Measurements from ENCODE around the gene CCNL1.
"Not testable (repeated sequence)": the region's sequence is repeated elsewhere in the genome, so short reads cannot be mapped to it uniquely, and the experiment has no call there.

Gene CCNL1

DNA sequence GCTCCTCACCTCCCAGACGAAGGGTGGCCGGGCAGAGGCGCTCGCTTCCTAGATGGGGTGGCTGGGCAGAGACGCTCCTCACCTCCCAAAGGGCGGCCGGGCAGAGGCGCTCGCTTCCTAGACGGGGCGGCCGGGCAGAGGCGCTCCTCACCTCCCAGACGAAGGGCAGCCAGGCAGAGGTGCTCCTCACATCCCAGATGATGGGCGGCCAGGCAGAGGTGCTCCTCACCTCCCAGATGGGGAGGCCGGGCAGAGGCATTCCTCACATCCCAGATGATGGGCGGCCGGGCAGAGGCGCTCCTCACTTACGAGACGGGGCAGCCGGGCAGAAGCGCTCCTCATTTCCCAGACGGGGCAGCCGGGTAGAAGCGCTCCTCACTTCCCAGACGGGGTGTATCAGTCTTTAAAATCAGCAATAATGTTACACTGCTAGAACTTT is 19.4 kb upstream of the CCNL1 start:
- 98% methylated on average over 27 of the region's 27 CpGs for WGBS
- peaks cover 19% of the 10 kb centered on the region; the same call in 1 of the 2 replicates for H3K36me3 ChIP-seq (ENCODE audit: insufficient read depth, low read length)
- H3K9me3 ChIP-seq (ENCODE audit: insufficient read depth, low read depth, low read length) = peaks cover 43% of the 10 kb centered on the region
- H3K27ac ChIP-seq (ENCODE audit: low read depth, low read length) = no peak overlapping the region
- peaks cover 4% of the 10 kb centered on the region; the same call in 1 of the 2 replicates for H3K4me1 ChIP-seq (ENCODE audit: insufficient read depth, low read length)
- H3K4me3 ChIP-seq (ENCODE audit: low read length) = no peak overlapping the region
- H3K27me3 ChIP-seq (ENCODE audit: insufficient read depth, low read length) = no peaks in the 10 kb centered on the region
- no peak overlapping the region for H3K9ac ChIP-seq (ENCODE audit: low read depth, low read length)

DNA sequence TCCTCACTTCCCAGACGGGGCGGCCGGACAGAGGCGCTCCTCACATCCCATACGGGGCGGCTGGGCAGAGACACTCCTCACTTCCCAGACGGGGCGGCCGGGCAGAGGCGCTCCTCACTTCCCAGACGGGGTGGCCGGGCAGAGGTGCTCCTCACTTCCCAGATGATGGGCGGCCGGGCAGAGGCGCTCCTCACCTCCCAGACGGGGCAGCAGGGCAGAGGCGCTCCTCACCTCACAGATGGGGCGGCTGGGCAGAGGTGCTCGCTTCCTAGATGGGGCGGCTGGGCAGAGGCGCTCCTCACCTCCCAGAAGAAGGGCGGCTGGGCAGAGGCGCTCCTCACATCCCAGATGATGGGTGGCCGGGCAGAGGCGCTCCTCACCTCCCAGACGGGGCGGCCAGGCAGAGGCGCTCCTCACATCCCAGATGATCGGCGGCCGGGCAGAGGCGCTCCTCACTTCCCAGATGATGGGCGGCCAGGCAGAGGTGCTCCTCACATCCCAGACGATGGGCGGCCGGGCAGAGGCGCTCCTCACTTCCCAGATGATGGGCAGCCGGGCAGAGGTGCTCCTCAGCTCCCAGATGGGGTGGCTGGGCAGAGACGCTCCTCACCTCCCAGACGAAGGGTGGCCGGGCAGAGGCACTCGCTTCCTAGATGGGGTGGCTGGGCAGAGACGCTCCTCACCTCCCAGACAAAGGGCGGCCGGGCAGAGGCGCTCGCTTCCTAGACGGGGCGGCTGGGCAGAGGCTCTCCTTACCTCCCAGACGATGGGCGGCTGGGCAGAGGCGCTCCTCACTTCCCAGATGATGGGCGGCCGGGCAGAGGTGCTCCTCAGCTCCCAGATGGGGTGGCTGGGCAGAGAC is 18.8 kb upstream of the CCNL1 start:
- not testable (repeated sequence) for H3K9ac ChIP-seq (ENCODE audit: low read depth, low read length); H3K4me1 ChIP-seq (ENCODE audit: insufficient read depth, low read length); H3K4me3 ChIP-seq (ENCODE audit: low read length); H3K27ac ChIP-seq (ENCODE audit: low read depth, low read length); H3K27me3 ChIP-seq (ENCODE audit: insufficient read depth, low read length)
- 97% methylated on average over 54 of the region's 54 CpGs for WGBS
- Histone ChIP-seq H3K36me3 (ENCODE audit: insufficient read depth, low read length) (peaks cover 19% of the 10 kb centered on the region; the same call in 1 of the 2 replicates), H3K9me3 (ENCODE audit: insufficient read depth, low read depth, low read length) (peaks cover 38% of the 10 kb centered on the region)

DNA sequence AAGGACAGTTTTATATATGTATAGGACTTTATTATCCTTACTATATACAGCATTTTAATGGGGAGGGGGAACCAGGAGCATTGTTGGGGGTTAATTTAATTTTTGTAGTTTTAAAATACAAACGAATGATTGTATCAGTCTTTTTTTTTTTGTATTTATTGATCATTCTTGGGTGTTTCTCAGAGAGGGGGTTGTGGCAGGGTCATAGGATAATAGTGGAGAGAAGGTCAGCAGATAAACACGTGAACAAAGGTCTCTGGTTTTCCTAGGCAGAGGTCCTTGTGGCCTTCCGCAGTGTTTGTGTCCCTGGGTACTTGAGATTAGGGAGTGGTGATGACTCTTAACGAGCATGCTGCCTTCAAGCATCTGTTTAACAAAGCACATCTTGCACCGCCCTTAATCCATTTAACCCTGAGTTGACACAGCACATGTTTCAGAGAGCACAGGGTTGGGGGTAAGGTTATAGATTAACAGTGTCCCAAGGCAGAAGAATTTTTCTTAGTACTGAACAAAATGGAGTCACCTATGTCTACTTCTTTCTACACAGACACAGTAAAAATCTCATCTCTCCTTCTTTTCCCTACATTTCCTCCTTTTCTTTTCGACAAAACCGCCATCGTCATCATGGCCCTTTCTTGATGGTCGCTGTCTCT is 18.0 kb upstream of the CCNL1 start:
- 95% methylated on average over 5 of the region's 9 CpGs for WGBS
- Histone ChIP-seq H3K9me3 (ENCODE audit: insufficient read depth, low read depth, low read length) (peaks cover 35% of the 10 kb centered on the region), H3K36me3 (ENCODE audit: insufficient read depth, low read length) (peaks cover 19% of the 10 kb centered on the region; the same call in 1 of the 2 replicates)
- not testable (repeated sequence) for H3K4me1 ChIP-seq (ENCODE audit: insufficient read depth, low read length); H3K4me3 ChIP-seq (ENCODE audit: low read length); H3K9ac ChIP-seq (ENCODE audit: low read depth, low read length); H3K27me3 ChIP-seq (ENCODE audit: insufficient read depth, low read length); H3K27ac ChIP-seq (ENCODE audit: low read depth, low read length)

DNA sequence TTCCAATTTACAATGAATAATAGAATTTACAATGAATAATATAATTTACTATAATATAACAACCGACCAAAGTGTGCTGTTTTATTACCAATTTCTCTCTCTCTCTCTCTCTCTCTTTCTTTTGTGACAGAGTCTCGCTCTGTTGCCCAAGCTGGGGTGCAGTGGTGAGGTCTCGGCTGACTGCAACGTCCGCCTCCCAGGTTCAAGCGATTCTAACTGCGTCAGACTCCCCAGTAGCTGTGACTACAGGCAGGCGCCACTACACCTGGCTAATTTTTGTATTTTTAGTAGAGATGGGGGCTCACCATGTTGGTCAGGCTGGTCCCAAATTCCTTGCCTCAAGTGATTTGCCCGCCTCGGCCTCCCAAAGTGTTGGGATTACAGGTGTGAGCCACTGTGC is 17.0 kb upstream of the CCNL1 start:
- 97% methylated on average over 10 of the region's 10 CpGs for WGBS
- peaks cover 19% of the 10 kb centered on the region; the same call in 1 of the 2 replicates for H3K36me3 ChIP-seq (ENCODE audit: insufficient read depth, low read length)
- H3K27me3 ChIP-seq (ENCODE audit: insufficient read depth, low read length) = no peaks in the 10 kb centered on the region
- H3K27ac ChIP-seq (ENCODE audit: low read depth, low read length) = no peak overlapping the region
- peaks cover 4% of the 10 kb centered on the region; the same call in 1 of the 2 replicates for H3K4me1 ChIP-seq (ENCODE audit: insufficient read depth, low read length)
- H3K9ac ChIP-seq (ENCODE audit: low read depth, low read length) = no peak overlapping the region
- no peak overlapping the region for H3K4me3 ChIP-seq (ENCODE audit: low read length)
- H3K9me3 ChIP-seq (ENCODE audit: insufficient read depth, low read depth, low read length) = peaks cover 32% of the 10 kb centered on the region

DNA sequence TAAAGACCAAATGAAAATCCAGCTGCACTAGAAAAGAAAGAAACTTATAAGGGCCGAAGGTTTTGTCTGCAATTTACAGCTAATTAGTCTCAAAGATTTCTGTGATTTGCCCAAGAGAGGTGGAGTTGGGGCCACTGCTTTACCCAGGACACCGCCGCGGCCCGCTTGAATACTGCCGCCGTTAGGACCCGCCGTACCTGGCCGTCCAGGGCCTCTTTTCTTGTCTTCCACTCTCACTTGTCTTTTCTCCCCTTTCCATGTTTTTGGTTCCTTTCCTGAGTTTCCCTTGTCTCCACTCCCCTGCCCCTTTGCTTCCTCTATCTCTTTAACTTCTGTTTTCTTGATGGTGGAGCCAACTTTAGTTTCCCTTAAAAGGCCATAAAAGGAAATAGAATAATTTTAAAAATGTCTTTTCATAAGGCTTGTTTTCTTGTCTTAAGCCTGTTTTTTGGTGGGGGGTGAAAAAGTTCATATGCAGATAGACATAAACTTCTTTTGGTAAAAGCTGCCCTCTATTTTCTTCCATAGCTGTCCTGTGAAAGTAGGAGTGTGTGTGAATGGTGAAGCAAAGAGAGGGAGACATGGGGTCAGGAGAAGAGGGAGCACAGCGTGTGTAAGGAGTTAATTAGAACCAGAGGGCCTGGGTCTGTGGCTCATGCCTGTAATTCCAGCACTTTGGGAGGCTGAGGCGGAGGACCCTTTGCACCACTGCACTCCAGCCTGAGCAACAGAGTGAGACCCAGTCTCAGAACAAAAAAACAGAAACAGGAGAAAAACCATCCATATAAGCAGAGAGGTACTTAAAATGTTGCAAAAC is 16.0 kb upstream of the CCNL1 start:
- H3K27me3 ChIP-seq (ENCODE audit: insufficient read depth, low read length) = no peaks in the 10 kb centered on the region
- H3K27ac ChIP-seq (ENCODE audit: low read depth, low read length) = peak overlapping the region; percentile 91; the same call in 1 of the 2 replicates
- peaks cover 19% of the 10 kb centered on the region; the same call in 1 of the 2 replicates for H3K36me3 ChIP-seq (ENCODE audit: insufficient read depth, low read length)
- H3K4me3 ChIP-seq (ENCODE audit: low read length) = peak overlapping the region; percentile 93
- peaks cover 4% of the 10 kb centered on the region; the same call in 1 of the 2 replicates for H3K4me1 ChIP-seq (ENCODE audit: insufficient read depth, low read length)
- peaks cover 28% of the 10 kb centered on the region for H3K9me3 ChIP-seq (ENCODE audit: insufficient read depth, low read depth, low read length)
- peak overlapping the region; percentile 81 for H3K9ac ChIP-seq (ENCODE audit: low read depth, low read length)
- WGBS = 28% methylated on average over 12 of the region's 12 CpGs

DNA sequence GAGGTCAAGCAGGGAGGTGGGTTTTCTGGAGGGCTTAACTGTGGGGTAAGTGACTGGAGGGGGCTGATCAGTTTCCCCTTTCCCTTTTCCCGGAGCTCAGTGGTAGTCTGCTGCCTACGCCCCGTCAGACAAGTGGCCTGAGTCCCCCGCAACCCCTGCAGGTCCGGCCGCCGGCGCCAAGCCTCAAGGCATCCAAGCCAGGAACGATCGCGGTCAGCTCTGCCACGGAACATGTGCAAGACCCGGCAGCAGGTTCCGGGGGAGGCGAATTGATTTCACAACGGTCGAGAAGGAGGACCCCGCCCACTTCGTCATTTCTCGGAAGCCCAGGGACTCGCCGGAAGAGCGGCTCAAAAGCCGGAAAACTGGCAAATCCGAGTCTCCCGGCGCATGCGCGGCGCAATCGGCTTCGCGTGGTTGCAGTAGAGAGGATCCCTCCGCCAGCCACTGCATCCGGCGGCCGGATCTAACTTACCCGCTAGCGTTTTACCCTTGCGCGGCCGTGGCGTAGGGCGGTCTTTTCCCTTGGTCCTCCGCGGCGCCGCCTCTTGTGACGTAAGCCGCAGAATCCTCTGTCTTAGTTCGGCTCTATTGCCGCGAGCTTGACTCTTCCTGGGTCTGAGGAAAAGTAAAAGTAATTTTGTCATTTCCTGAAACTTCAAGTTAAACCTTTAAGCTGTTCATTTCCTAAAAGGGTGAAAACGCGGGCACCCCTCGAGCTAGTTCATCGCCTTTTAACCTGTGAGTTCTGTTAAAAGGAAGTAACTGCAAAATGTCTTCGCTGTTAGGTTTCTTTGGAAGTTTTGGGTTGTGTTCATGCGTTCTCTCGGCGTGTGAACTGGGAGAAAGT is 14.9 kb upstream of the CCNL1 start:
- H3K27ac ChIP-seq (ENCODE audit: low read depth, low read length) = peak overlapping the region; percentile 91
- H3K9ac ChIP-seq (ENCODE audit: low read depth, low read length) = peak overlapping the region; percentile 81
- under 1% methylated on average over 61 of the region's 61 CpGs for WGBS
- H3K27me3 ChIP-seq (ENCODE audit: insufficient read depth, low read length) = no peaks in the 10 kb centered on the region
- H3K9me3 ChIP-seq (ENCODE audit: insufficient read depth, low read depth, low read length) = peaks cover 19% of the 10 kb centered on the region
- H3K4me3 ChIP-seq (ENCODE audit: low read length) = peak overlapping the region; percentile 93
- peaks cover 4% of the 10 kb centered on the region; the same call in 1 of the 2 replicates for H3K4me1 ChIP-seq (ENCODE audit: insufficient read depth, low read length)
- H3K36me3 ChIP-seq (ENCODE audit: insufficient read depth, low read length) = peaks cover 19% of the 10 kb centered on the region; the same call in 1 of the 2 replicates

DNA sequence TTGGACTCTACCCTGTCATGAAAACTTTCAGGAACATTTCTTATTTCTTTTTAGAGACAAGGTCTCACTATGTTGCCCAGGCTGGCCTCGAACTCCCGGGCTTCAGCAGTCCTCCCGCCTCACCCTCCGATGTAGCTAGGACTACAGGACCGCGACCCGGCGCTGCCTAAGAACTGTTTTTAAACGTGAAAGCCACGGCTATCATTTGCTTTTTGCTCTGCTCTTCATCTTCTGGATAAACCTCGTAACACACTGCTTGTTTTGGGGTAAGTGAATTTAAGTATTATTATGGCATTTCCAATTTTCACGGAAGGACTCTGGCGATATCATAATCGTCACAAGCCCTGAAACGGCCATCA is 14.3 kb upstream of the CCNL1 start:
- peaks cover 13% of the 10 kb centered on the region; the same call in 1 of the 2 replicates for H3K36me3 ChIP-seq (ENCODE audit: insufficient read depth, low read length)
- H3K9me3 ChIP-seq (ENCODE audit: insufficient read depth, low read depth, low read length) = peaks cover 13% of the 10 kb centered on the region
- no peaks in the 10 kb centered on the region for H3K27me3 ChIP-seq (ENCODE audit: insufficient read depth, low read length)
- H3K4me1 ChIP-seq (ENCODE audit: insufficient read depth, low read length) = peaks cover 4% of the 10 kb centered on the region; the same call in 1 of the 2 replicates
- H3K27ac ChIP-seq (ENCODE audit: low read depth, low read length) = peak overlapping the region; percentile 77
- WGBS = 52% methylated on average over 15 of the region's 15 CpGs
- peak overlapping the region; percentile 78 for H3K9ac ChIP-seq (ENCODE audit: low read depth, low read length)
- H3K4me3 ChIP-seq (ENCODE audit: low read length) = peak overlapping the region; percentile 93

DNA sequence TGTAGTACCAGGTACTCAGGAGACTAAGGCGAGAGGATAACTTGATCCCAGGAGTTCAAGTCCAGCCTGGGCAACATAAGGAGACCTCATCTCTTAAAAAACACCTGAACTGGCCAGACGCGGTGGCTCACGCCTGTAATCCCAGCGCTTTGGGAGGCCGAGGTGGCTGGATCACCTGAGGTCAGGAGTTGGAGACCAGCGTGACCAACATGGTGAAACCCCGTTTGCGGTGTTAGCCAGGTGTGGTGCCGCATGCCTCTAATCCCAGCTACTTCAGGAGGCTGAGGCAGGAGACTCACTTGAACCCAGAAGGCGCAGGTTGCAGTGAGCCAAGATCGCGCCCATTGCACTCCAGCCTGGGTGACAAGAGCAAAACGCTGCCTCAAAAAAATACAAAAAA is 13.4 kb upstream of the CCNL1 start:
- H3K27ac ChIP-seq (ENCODE audit: low read depth, low read length); H3K27me3 ChIP-seq (ENCODE audit: insufficient read depth, low read length); H3K4me1 ChIP-seq (ENCODE audit: insufficient read depth, low read length); H3K9ac ChIP-seq (ENCODE audit: low read depth, low read length); H3K4me3 ChIP-seq (ENCODE audit: low read length): not testable (repeated sequence)
- 96% methylated on average over 13 of the region's 14 CpGs for WGBS
- H3K9me3 ChIP-seq (ENCODE audit: insufficient read depth, low read depth, low read length) = peaks cover 13% of the 10 kb centered on the region
- H3K36me3 ChIP-seq (ENCODE audit: insufficient read depth, low read length) = peaks cover 13% of the 10 kb centered on the region; the same call in 1 of the 2 replicates

DNA sequence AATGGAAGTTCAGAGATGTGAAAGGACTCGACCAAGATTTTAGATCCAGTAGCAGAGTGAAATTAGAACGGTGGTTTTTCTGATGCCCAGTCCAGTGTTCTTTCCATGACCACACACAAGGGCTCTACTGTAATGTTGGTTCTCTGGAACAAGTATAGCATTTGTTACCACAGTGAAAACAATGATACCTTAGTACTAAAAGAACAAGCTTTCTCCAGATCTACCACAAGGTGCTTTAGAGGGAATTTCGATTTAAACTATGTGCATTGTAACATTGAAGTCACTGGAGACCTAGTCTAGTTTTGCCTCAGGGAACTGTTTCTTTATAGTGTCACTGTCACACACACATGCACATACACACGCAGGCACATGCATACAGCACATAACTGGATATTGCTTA is 12.8 kb upstream of the CCNL1 start:
- no peak overlapping the region for H3K27ac ChIP-seq (ENCODE audit: low read depth, low read length)
- peaks cover 8% of the 10 kb centered on the region for H3K9me3 ChIP-seq (ENCODE audit: insufficient read depth, low read depth, low read length)
- no peak overlapping the region for H3K9ac ChIP-seq (ENCODE audit: low read depth, low read length)
- H3K27me3 ChIP-seq (ENCODE audit: insufficient read depth, low read length) = no peaks in the 10 kb centered on the region
- WGBS = 90% methylated on average over 4 of the region's 4 CpGs
- peaks cover 7% of the 10 kb centered on the region; the same call in 1 of the 2 replicates for H3K36me3 ChIP-seq (ENCODE audit: insufficient read depth, low read length)
- peaks cover 4% of the 10 kb centered on the region; the same call in 1 of the 2 replicates for H3K4me1 ChIP-seq (ENCODE audit: insufficient read depth, low read length)
- no peak overlapping the region for H3K4me3 ChIP-seq (ENCODE audit: low read length)

DNA sequence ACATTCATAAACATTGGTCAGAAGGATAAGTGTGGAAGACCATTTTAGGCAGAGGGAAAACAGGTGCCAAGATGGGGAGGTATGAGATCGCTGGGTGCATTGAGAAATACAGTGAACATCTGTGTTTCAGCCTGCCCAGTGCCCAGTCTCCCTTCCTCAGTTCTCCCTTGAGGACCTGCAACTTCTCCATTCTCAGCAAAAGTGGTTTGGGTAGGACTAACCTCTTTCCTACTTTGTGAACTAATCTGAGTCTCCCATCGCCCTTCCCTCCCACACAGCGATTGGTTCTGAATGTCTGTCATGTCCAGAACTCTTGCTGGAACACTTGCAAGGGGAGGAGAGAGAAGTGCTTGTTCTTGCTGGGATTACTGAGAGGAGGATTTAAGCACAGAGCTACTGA is 10.9 kb upstream of the CCNL1 start:
- Histone ChIP-seq H3K36me3 (ENCODE audit: insufficient read depth, low read length) (no peaks in the 10 kb centered on the region), H3K9me3 (ENCODE audit: insufficient read depth, low read depth, low read length) (no peaks in the 10 kb centered on the region), H3K27me3 (ENCODE audit: insufficient read depth, low read length) (no peaks in the 10 kb centered on the region), H3K27ac (ENCODE audit: low read depth, low read length) (no peak overlapping the region), H3K4me1 (ENCODE audit: insufficient read depth, low read length) (no peaks in the 10 kb centered on the region), H3K9ac (ENCODE audit: low read depth, low read length) (no peak overlapping the region), H3K4me3 (ENCODE audit: low read length) (no peak overlapping the region)
- 79% methylated on average over 3 of the region's 3 CpGs for WGBS

Measured in HUES64 (cell line).